ENCODE results near the gene ABCE1.

DNA sequence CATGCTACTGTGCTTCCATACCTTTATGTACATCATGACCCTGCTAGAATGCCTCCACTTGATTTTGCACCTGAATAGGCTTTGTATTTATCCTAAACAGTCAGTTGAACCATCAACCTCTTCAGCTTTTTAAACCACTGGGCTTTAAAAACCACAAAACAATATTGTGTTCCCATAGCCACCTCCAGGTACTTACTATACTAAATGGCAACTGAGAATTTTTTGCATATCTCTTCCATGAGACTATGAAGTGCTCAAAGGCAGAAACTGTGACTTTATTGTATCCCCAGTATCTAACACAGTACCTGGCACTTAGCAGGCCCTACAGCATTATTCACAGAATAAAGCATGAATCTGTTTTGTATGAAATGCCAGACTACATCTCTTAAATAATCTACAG is 39.9 kb upstream of the ABCE1 start:
- TF ChIP-seq POLR2A (IDR thresholded peaks at IDR 0.05) = no peak
- TF ChIP-seq, protein P1, sequence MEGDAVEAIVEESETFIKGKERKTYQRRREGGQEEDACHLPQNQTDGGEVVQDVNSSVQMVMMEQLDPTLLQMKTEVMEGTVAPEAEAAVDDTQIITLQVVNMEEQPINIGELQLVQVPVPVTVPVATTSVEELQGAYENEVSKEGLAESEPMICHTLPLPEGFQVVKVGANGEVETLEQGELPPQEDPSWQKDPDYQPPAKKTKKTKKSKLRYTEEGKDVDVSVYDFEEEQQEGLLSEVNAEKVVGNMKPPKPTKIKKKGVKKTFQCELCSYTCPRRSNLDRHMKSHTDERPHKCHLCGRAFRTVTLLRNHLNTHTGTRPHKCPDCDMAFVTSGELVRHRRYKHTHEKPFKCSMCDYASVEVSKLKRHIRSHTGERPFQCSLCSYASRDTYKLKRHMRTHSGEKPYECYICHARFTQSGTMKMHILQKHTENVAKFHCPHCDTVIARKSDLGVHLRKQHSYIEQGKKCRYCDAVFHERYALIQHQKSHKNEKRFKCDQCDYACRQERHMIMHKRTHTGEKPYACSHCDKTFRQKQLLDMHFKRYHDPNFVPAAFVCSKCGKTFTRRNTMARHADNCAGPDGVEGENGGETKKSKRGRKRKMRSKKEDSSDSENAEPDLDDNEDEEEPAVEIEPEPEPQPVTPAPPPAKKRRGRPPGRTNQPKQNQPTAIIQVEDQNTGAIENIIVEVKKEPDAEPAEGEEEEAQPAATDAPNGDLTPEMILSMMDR (IDR thresholded peaks at IDR 0.05 in 4 of 5, conservative IDR thresholded peaks at IDR 0.05 in 1 of 5) = no peak

Data from gastrocnemius medialis (tissue), 4 donors.